ENCODE data around the gene CBFA2T2. TPM values are rescaled to one million over a fixed set of nuclear protein-coding genes. Genes with fewer than 3 reads are reported as not detected.

Gene CBFA2T2
- total and polyA plus RNA-seq, 2 of the 4 experiments (the other 2 are of a cell fraction), result 3.8 to 6.2 TPM

DNA sequence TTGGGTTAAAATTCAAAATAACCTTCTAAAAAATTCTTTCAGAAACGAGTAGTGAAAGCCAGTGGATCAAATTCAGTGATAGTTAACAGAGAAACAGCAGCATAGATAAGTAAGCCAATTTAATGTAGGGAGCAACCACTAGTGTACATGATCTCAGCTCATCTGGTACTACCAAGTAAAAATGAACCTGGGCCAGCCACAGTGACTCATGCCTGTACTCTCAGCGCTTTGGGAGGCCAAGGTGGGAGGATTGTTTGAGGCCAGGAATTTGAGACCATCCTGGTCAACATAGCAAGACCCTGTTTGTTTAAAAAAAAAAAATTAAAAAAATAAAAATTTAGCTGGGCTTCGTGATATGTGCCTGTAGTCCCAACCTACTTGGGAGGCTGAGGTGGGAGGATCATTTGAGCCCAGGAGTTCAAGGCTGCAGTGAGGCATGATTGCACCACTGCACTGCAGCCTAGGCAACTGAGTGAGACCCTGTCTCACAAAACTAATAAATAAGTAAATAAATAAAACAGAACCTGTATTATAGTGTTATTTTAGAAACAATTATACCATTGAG, 32.4 kb downstream of the CBFA2T2 start:
- Histone ChIP-seq H4K8ac (ENCODE audit: low read depth in 2 of 2, low read length in 2 of 2) (no peak overlapping the region), H3K4me3 (ENCODE audit: insufficient read depth, low read depth, low read length) (no peak overlapping the region), H3K4me1 (ENCODE audit: control insufficient read depth, insufficient read depth, low read length) (peaks cover 2% of the 10 kb centered on the region; the same call in 1 of the 2 replicates), H3K27me3 (ENCODE audit: control insufficient read depth, insufficient read depth, low read length) (no peaks in the 10 kb centered on the region), H3K9me3 (ENCODE audit: control insufficient read depth, insufficient read depth, low read length) (no peaks in the 10 kb centered on the region), H3K4ac (ENCODE audit: low read depth, low read length) (no peak overlapping the region), H2BK15ac (ENCODE audit: low read depth, low read length) (no peak overlapping the region), H4K20me1 (ENCODE audit: insufficient read depth, low read length) (0 out of 2 replicates have a peak, but pooled peaks cover 4% of the 10 kb centered on the region), H4K5ac (ENCODE audit: low read depth, low read length) (no peak overlapping the region), H4K91ac (ENCODE audit: insufficient read depth, low read depth, low read length) (no peak overlapping the region), H3K23ac (ENCODE audit: low read depth, low read length) (no peak overlapping the region), H3K36me3 (ENCODE audit: control insufficient read depth, insufficient read depth, low read length) (peaks cover 2% of the 10 kb centered on the region), H3K9ac (ENCODE audit: low read depth, low read length) (no peak overlapping the region), H2AK5ac (ENCODE audit: low read depth, low read length) (no peak overlapping the region), H3K18ac (ENCODE audit: low read depth, low read length) (no peak overlapping the region), H2BK20ac (ENCODE audit: low read depth, low read length) (no peak overlapping the region), H2BK5ac (ENCODE audit: low read depth, low read length, poor library complexity, severe bottlenecking) (no peak overlapping the region), H2AK9ac (replicated peaks; ENCODE audit: low read depth, low read length, poor library complexity) (no peak overlapping the region), H3K14ac (replicated peaks; ENCODE audit: low read depth, low read length) (no peak overlapping the region), H3K4me2 (ENCODE audit: low read depth, low read length) (no peak overlapping the region), H3K79me1 (ENCODE audit: low read depth in 1 of 2, low read length in 2 of 2) (peaks cover 30 to 44% of the 10 kb centered on the region in 2 experiments), H3K56ac (ENCODE audit: extremely low read depth, insufficient read depth, low read length) (no peak overlapping the region), H2AFZ (replicated peaks; ENCODE audit: low read length, poor library complexity) (no peak overlapping the region), H3K9me1 (ENCODE audit: insufficient read depth, low read length) (peaks cover 3% of the 10 kb centered on the region; the same call in 1 of the 2 replicates), H3K27ac (ENCODE audit: insufficient read depth, low read length) (no peak overlapping the region), H2BK120ac (ENCODE audit: low read depth, low read length) (no peak overlapping the region)
- POLR2A ChIA-PET (ENCODE audit: unreplicated experiment), result no interaction called here
- intact Hi-C loops (cut with micrococcal nuclease) (no loop called here), dilution Hi-C loops (cut with HindIII; ENCODE audit: low sequenced_read_pairs, unreplicated experiment) (no loop called here), in situ Hi-C loops (cut with MboI; ENCODE audit: low sequenced_read_pairs) (no loop called here)
- ATAC-seq (ENCODE audit: low read depth), result no peak
- DNase-seq, result no peak
- BruUV-seq (replicated peaks), result no TSS peak
- TF ChIP-seq, protein P1, sequence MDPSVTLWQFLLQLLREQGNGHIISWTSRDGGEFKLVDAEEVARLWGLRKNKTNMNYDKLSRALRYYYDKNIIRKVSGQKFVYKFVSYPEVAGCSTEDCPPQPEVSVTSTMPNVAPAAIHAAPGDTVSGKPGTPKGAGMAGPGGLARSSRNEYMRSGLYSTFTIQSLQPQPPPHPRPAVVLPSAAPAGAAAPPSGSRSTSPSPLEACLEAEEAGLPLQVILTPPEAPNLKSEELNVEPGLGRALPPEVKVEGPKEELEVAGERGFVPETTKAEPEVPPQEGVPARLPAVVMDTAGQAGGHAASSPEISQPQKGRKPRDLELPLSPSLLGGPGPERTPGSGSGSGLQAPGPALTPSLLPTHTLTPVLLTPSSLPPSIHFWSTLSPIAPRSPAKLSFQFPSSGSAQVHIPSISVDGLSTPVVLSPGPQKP (IDR thresholded peaks at IDR 0.05; ENCODE audit: borderline replicate concordance, low read depth, low read length), result no peak
- TF ChIP-seq MAZ (IDR thresholded peaks at IDR 0.05; ENCODE audit: borderline replicate concordance, low read depth, low read length), result no peak
- TF ChIP-seq BHLHE40 (IDR thresholded peaks at IDR 0.05; ENCODE audit: low read depth, low read length), result no peak
- TF ChIP-seq, protein P2, sequence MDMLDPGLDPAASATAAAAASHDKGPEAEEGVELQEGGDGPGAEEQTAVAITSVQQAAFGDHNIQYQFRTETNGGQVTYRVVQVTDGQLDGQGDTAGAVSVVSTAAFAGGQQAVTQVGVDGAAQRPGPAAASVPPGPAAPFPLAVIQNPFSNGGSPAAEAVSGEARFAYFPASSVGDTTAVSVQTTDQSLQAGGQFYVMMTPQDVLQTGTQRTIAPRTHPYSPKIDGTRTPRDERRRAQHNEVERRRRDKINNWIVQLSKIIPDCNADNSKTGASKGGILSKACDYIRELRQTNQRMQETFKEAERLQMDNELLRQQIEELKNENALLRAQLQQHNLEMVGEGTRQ (IDR thresholded peaks at IDR 0.05; ENCODE audit: low read depth, low read length), result no peak
- TF ChIP-seq MAFK (IDR thresholded peaks at IDR 0.05; ENCODE audit: low read depth, low read length), result no peak
- TF ChIP-seq CHD1 (IDR thresholded peaks at IDR 0.05; ENCODE audit: low read depth, low read length), result no peak
- no peak for TF ChIP-seq MXI1 (IDR thresholded peaks at IDR 0.05; ENCODE audit: borderline replicate concordance, low read depth, low read length)
- no peak for TF ChIP-seq CEBPB (IDR thresholded peaks at IDR 0.05; ENCODE audit: low read depth, low read length)
- TF ChIP-seq, protein P3, sequence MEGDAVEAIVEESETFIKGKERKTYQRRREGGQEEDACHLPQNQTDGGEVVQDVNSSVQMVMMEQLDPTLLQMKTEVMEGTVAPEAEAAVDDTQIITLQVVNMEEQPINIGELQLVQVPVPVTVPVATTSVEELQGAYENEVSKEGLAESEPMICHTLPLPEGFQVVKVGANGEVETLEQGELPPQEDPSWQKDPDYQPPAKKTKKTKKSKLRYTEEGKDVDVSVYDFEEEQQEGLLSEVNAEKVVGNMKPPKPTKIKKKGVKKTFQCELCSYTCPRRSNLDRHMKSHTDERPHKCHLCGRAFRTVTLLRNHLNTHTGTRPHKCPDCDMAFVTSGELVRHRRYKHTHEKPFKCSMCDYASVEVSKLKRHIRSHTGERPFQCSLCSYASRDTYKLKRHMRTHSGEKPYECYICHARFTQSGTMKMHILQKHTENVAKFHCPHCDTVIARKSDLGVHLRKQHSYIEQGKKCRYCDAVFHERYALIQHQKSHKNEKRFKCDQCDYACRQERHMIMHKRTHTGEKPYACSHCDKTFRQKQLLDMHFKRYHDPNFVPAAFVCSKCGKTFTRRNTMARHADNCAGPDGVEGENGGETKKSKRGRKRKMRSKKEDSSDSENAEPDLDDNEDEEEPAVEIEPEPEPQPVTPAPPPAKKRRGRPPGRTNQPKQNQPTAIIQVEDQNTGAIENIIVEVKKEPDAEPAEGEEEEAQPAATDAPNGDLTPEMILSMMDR (conservative IDR thresholded peaks at IDR 0.05; ENCODE audit: low read depth, low read length), result no peak
- no peak for TF ChIP-seq FOS (IDR thresholded peaks at IDR 0.05; ENCODE audit: low read depth, low read length)
- TF ChIP-seq RCOR1 (IDR thresholded peaks at IDR 0.05; ENCODE audit: insufficient replicate concordance, low read length), result no peak
- no peak for TF ChIP-seq RFX5 (IDR thresholded peaks at IDR 0.05; ENCODE audit: low read depth, low read length)
- TF ChIP-seq NFE2L2 (IDR thresholded peaks at IDR 0.05; ENCODE audit: low read depth, low read length), result no peak
- TF ChIP-seq POLR2A (IDR thresholded peaks at IDR 0.05; ENCODE audit: low read depth, low read length), result no peak
- CTCF ChIA-PET, result interaction anchor here (0.7 kb wide), 1 partner anchor 14 kb away, joined by 3 read pairs; no protein-coding TSS in a partner anchor
- 80% methylated on average over 1 of the region's 3 CpGs; no CpG with 5 or more reads in 1 of the 2 experiments for WGBS, 2 experiments (ENCODE audit: extremely low coverage in 2 of 2, insufficient read length in 1 of 2)

All from IMR-90 (cell line).